HPDE6-E6E7 (cell line): ENCODE measurements around the gene DHX29.

ENCODE experiments used
- DNase-seq: peaks from one replicate; pipeline ENCODE4 v3.0.0; 2011; ENCODE audit warnings: missing footprints; ENCODE audit errors: extremely low spot score

DHX29 gene

DNA sequence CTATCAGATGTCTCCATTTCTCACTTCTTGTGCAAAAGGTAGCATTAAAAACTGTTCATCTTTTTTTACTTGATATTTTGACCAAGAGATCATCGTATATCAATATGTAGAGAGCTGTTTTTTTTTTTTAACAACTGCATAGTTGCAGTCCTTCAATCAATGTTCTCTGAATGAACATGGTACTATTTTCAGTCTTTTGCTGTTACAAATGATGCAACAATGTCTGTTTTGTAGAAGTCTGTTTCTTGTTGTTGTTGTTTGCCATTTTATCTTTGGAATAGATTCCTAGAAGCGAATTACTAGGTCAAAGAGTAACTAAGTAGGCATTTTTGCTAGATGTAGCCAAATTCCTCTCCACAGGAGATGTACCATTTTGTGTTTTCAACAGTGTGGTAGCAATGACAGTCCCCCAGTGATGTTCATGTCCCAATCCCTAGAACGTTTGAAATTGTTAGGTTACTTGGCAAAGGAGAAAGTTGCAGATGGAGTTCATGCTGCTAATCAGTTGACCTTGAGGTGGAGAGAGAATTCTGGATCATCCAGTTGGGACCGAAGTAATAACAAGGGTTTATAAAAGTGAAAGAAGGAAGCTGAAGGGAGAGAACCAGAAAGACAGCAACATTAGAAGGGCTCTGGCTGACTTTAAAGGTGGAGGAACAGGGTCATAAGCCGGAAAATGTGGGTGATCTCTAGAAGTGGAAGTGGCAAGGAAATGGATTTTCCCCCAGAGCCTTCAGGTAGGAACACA, 6.5 kb upstream of the DHX29 start:
- no peak for DNase-seq

DNA sequence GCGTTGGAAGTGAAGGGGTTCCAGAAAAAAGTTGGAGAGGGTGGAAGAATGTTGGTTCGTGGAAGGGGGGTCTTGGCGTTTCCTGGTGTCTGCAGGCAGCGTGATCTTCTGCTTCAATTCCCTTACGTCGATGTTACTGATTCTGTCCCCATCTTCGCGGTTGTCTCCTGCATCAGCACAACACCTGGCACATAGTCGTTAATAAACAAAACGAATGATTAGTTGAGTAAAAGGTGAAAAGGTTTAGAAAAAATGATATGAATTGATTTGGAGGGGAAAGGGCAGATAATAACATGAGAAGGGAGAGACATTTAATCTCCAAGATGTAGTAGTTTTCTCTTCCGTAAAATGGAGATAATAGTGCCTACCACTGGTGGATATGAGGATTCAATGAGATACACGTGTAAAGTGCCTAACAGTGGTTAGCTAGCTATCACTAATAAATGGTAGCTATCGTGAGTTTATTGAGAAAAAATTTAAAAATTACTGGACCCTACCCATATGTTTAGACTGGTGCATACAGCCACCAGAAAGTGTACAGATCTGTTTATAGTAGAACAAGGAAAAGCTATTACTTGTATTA, 851 bp upstream of the DHX29 start:
- no peak for DNase-seq

DNA sequence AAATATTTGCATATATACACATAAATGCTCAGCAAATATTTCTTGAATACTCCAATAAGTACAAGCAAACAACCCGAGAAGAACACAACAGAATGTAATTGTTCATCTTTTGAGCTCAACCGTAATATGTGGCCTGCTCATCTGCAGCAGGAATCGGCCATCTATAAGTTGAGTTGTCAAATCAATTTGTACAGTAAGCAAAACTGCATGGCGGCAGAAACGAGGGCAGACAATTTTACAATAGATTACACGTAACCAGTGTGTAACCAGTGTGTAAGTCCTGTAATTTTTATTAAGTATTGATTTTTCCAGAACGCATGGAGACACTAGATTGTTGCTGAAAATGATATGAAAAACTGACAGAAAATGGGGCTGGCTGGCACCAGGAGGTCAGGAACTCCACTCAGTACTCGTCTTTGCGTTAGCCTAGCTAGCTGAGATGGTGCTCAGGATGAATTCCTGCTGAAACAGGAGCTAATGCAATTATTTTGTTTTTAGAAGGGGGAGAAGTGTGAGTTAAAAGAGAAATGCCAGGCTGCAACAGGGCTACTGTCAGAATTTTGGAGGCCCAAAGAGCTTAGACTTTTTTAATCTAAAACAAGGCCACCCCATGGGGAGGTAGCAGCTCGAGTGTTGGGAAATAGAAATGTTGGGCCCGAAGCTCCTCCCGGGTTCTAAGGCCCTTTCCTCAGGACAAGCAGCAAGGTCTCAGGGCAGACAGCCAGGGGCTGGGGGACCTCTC, 682 bp downstream of the DHX29 start:
- peak; percentile 13 for DNase-seq

DNA sequence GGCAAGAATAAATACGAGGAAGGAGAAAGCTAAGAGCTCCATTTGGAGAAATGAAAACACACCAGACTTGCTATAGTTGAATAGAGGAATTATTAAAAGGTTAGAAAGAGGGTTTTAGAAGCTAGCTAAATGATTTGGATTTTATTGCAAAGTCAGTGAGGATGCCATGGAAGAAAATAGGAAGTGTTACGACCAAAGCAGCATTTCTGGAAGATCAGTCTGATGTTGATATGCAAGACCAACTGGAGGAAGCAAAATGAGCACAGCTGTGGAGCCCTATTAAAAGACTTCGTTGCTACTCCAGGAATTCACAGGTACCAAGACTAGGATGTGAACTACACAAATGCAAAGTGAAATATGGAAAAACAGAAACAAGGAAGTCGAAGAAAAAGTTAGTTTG, 2.1 kb downstream of the DHX29 start:
- no peak for DNase-seq

DNA sequence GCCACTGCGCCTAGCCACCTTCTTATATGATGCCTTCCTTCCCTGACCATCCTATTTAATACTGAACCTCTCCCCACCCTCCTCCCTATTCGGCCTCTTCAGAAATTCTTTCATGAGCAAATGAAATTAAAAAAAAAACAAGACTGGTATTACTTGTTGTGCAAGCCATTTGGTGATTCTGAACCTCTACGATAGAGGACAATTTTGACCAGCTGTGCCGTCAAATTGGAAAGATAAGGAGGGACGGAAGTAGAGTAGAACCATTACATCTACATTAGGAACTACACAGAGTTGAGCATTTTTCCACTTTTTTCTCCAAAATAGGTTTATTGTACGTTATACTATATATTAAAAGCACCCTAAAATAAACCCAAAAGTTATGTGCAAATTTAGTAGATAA, 2.9 kb downstream of the DHX29 start:
- no peak for DNase-seq

DNA sequence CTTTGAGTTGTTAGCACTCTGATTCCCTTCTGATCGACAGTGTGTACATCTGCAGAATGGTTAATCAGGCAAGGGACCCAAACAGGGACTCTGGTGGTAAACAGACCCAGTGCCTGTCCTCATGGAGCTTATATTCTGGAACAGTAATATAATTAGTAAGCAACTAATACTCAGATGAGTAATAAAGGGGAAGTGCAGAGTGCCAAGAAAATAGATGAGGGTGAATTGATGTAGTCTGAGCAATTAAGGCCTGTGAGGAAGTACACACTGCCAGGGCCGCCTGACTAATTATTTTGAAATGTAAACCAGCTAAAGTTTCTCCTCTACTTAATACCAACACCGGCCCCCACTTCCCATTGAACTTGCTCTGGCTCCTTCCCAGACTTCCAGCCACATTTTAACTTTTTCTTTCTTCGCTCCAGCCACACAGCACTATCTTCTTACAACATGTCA, 4.2 kb downstream of the DHX29 start:
- DNase-seq: peak; percentile 47

DNA sequence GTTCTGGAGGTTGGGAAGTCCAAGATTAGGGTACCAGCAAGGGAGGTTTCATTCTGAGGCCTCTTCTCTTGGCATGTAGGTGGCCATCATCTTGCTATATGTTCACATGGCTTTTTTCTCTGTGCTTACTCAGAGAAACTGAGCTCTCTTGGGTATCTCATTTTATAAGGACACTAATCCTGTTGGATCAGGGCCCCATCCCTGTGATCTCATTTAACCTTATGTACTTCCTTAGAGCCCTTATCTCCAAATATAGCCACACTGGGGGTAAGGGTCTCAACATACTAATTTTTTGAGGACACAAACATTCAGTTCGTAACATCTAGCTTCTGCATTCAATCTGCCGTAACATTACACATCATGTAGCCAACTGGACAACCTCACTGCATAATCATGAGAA, 6.6 kb downstream of the DHX29 start:
- DNase-seq: no peak

DNA sequence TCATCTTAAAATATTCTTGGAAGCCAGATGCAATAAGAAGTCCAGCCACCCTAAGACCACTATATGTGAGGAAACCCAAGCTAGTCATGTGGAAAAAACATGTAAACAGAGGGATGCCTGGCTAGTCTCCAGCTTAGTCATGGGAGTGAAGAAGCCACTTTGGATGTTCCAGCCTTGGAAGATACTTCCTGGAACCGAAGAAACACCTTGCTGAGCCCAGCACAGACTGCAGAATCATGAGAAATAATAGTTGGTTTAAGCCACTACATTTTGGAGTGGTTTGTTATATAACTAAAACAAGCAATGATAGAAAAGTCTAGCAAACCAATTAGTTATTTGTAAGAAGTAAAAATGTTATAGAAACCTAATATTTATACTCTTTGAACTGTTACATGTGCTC, 12.6 kb downstream of the DHX29 start:
- no peak for DNase-seq

DNA sequence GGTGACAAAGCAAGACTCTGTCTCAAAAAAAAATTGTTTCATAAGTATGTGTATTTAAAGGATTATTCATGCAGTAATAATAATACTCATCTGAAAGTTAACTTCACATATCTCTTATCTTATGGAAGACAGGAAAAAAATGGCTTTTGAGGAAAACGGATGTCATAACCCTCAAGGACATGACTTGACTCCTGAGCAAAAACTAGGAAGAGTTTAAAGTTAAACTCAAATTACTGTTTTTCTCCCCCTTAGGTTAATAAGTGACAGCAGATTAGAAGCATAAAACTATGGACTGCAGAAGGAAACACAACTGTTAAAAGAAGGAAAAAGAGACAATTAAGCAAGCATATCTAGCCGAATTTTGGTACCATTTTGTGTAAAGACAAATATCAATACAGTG, 16.5 kb downstream of the DHX29 start:
- no peak for DNase-seq

DNA sequence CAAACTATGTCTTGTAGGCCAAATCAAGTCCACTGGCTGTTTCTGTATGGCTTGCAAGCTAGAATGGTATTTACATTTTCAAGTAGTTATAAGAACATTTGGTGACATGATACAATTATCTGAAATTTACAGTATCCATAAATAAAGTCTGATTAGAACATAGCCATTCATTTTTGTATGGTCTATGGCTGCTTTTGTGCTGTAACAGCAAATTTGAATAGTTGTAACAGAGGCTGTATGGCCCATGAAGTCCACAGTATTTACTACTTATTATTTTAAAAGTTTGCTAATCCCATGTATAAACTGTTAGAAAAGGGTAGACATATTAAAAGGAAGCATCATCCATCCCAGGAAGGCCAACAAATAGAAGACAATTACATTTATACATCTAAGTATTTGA, 17.7 kb downstream of the DHX29 start:
- no peak for DNase-seq

DNA sequence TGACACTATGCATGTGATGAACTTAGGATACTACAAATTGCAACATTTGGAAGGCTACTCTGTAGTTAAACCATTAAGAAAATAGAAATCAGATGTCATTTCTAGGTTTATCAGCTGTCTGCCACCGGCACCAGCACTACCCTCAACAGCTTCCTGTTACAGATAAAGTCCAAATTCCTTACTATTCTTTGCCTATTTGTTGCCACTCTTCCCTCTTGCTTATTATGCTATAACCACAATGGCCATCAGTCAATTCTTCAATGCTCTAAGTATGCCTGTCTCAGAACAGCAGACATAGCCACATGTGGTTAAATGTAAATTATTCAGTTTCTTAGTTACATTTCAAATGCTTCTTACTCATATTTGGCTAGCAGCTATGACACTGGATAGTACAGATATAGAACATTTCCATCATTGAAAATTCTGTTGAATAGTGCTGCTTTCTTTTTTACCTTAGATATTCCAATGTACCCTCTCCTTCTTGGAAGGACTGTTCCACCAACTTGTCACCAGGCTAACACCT, 21.0 kb downstream of the DHX29 start:
- DNase-seq: no peak

DNA sequence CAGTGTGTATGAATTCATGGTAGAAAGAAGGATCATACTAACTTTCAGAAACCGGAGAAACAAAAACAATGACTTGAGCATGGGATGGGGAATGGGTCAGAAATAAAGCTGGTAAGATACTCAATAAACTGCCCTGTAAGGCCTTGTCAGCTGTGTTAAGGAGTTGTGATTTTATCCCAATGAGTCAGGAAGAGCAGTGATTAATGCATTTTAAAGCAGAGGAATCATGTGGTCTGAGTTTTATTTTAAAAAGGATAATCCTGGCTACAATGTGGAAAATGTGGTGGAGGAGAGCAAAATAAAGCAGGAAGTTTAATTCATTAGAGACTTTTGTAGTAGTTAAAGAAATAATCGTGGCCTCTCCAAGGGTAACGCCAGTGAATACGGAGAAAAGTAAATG, 28.7 kb downstream of the DHX29 start:
- DNase-seq: no peak

DNA sequence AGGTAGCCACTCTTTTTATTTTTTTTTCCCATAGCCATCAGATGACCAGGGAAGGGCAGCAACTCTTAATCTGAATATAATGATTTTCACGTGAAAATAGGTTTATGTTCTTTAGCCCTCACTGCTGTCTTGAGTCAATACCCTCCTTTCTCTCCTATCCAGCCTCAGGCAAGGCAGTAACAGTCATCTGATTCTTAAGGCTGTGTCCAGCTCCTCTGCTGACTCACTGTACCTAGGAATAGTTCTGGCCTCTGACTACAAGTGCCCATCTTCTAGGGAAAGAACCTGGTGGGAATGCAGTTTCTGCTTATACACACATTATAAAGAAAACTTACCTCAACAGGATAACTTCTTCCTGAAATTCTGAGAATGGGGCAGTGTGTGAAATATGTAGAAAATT, 30.7 kb downstream of the DHX29 start:
- peak; percentile 43 for DNase-seq

DNA sequence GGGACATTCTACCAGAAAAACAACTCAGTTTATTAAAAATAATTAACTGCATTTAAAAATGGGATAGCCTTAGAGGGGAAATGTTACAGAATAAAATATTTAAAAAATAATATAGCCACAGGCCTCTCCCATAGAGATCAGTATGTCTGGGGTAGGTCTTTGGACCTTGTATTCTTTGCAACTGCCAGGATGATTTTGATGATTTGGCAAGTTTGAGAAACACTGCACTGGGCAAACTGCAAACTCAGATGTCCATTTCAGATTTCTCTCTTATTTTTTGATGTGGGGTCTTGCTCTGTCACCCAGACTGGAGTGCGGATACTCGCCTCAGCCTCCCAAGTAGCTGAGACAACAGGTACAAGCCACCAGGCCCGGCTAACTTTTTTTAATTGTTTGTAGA, 49.2 kb downstream of the DHX29 start:
- DNase-seq: no peak

DNA sequence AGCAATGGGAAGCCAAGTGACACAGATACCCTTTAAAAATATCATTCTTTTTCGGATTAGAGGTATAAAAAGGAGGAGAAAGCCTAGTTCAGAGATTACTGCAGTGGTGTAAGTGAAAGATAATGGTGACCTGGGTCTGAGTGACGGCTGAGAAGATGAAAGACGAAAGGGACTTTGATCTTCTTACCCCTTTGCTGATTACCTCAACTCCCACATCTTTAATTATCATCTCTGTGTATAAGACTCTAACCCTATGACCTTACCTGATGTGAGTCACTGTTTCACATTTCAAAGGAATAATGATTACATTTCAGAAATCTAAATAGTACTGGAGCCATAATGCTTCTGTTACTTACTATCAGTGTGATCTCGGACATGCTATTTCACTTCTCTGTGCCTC, 52.7 kb downstream of the DHX29 start:
- DNase-seq: no peak

DNA sequence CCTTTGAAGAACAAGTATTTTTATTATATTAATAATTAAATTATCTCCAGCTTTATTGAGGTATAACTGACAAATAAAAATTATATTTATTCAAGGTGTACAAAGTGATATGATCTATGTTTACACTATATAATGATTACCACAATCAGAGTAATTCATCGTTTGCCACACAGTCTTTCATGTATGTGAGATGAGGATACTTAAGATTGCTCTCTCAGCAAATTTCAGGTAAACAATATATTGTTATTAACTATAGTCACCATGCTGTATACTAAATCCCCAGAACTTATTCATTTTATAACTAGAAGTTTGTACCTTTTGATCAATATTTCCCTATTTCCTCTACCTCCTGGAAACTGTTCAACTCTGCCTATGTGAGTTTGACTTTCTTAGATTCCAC, 57.4 kb downstream of the DHX29 start:
- no peak for DNase-seq

DNA sequence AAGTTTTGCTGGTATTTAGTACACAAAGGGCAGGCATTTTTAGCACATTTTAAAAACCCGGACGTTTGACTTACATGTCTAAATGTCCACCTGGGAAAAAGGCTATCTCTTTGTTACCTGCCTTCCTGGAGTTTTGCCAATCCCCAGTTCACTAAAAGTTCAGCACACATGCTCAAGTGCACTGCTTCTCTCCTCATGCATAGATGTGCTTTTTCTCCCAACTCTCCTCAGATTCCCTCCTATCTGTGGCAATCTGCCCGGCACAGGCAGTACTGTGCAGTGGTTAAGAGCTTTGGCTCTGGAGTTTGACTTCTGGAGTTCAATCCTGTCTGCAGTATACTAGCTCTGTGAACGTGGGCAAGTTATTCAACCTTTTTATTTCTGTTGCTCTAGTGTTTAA, 65.7 kb downstream of the DHX29 start:
- DNase-seq: no peak

DNA sequence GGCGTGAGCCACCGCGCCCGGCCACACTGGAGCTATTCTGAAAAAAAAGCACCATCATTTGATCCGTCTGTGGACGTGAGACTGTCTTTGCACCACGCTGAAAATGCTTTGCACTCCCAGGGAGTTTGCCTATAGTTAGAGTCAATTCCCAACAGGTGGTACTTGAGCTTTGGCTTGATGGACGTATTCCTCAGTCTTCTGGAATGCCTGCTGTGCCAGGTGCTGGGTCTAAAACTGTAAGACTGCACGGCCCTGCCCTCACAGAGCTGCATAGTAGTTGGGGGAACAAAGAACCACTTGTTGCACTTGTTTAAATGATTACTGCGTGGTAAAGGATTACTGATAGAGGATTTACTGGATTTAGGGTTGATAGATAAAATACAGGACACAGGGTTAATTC, 70.7 kb downstream of the DHX29 start:
- DNase-seq: no peak

DNA sequence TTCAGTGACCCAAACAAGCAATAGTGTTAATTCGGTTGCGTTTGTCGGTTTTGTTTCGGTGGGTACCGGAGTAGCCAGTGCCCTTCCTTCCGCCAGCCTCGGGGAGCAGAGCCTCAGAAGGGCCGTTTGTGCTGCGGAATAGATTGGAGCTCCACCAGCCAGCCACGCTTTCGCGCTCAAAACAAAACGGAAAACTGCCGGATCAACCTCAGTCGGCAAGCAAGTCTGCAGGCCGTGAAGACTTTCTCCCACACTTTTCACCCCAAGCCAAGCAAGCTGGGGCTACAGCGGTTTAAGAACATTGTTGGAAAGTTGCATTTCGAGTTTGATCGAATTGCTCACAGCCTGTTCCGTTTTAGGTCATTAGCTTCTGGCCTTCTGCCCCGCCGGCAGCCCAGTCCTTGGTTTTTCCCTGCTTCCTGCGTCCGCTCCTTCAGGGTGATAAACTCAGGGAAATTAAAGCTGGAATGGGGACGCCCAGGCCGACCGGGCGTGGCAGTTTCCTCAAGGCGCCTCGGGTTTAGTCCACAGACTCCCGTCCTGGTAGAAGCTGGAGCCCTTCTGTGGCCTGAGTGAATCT, 73.3 kb downstream of the DHX29 start:
- DNase-seq: no peak

DNA sequence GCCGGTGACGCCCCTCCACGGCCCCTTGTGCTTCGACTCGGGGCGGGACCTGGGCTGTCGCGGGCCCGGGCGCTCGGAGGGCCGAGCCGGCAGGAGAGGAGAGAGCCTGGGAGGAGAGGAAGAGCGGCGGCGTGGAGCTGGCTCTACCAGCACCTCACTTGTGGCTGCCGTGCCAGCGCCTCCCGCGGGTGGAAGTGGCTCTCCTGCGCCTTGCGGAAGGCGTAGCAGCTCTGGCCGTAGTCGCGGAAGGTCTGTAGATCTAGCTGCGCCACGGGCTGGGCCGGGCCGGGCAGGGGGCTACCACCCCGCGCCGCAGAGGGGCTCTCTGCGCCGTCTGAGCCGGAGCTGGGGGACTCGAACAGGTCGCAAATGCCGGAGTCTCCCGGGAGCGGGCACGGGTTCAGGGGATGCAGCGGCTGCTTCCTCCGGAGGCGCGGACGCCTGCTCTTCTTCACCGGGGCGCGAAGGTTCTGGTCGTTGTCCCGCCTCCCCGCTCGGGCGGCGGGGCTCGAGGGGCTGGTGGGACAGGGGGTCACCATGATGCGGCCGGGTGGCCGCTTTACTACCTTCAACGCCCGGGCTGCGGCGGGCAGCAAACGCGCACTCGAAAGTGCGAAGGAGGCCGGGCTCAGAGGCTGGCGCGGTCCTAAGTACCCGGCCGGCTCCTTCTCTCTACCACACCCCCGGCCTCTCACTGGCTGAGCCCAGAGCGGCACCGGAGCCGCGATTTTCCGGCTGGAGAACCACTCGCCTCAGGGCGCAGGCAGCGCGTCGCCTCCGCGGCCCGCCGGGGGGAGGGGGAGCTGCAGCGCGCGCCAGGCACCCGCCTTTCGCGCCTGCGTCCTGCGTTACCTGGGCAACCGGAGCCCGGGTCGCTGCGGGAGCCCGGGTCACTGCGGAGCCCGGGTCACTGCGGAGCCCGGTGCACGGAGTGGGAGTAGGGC, 74.2 kb downstream of the DHX29 start, which contains the start of gene CCNO:
Gene CCNO, minus strand, starts transcription at position 624 of the 944 bp plus-strand sequence. Its CDS starts 85 bp downstream, at position 539.
- DNase-seq: peak; percentile 76
